ENCODE measurements around the gene ADAD2.

DNA sequence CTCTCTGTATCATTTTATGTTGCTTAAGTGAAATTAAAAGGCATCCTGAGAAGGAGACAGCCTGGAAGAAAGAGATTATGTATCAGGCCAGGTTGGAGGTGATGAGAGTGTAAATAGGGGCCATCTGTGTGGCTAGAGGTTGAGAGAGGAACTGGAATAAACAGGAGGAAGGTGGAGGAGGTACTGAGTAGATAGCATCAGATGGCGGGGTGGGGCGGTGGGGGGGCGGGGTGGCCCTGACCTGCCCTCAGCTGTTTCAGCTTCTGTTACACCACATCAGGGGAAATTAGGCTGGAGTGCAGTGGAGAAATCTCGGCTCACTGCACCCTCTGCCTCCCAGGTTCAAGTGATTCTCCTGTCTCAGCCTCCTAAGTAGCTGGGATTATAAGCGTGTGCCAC is 55.7 kb downstream of the ADAD2 start:
- TF ChIP-seq CTCF (IDR thresholded peaks at IDR 0.05; ENCODE audit: insufficient read depth, low read depth, low read length) (no peak), EZH2 (IDR thresholded peaks at IDR 0.05; ENCODE audit: insufficient read depth, low read length) (no peak)

All from astrocyte (in vitro differentiated cells and primary cell).